Hindlimb muscle (tissue), 1 donor: ENCODE measurements around the gene SPPL2C. TPM values are rescaled to one million over a fixed set of nuclear protein-coding genes. Genes with fewer than 3 reads are reported as not detected.

Experiments
- DNase-seq: peaks from one replicate; pipeline ENCODE4 v3.0.0-alpha.2; 2013
- polyA plus RNA-seq: library from polyadenylated mRNA; unstranded; fragments of 120-200 nt; gene quantifications from one replicate; pipeline ENCODE4 v1.2.1, GENCODE V29; 2013; ENCODE audit not compliant: insufficient read length

Gene SPPL2C
- polyA plus RNA-seq, 1 donor = not detected

DNA sequence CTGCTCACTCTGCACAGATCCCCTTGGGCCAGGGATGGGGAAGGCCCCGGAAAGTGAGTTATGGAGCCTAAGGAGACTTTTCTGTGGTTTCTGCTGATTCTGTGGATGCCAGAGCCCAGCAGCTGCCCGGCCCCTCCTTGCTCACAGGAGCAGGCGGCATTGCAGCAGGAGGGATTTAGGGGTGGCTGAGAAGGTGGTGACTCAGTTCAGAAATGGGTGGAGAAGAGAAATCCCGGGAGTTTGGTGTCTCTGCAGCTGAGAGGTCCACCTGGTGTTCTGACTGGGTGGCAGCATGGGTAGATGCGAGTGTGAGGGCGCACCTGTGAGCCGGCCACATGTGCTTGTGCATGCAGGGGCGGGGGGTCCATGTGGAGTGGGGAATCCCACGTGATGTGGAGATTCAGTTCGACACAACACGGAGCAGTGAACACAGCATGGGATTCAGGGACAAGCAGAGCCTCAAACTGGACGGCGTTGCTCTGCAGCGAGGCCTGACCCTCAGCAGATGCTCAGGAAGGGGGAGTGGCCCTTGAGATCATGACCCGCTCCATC is 16.0 kb upstream of the SPPL2C start:
- no peak for DNase-seq

DNA sequence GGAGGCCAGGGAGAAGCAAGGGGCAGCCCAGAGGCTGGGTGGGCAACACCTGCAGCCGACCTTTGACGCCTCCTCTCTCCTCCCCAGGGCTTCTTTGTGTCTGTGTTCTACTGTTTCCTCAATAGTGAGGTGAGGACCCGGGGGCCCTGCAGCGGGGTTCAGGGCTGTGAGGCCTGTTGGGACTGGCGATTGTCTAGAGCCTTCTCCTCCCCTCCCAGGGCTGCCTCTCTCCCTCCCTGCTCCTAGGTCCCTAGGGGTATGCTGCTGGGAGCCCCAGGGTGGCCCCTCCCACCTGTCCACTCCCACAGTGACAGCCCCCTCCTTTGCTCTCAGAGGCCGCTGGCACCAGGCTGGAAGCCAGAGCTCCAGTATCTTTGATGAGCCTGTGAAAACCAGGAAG is 10.8 kb upstream of the SPPL2C start:
- no peak for DNase-seq

DNA sequence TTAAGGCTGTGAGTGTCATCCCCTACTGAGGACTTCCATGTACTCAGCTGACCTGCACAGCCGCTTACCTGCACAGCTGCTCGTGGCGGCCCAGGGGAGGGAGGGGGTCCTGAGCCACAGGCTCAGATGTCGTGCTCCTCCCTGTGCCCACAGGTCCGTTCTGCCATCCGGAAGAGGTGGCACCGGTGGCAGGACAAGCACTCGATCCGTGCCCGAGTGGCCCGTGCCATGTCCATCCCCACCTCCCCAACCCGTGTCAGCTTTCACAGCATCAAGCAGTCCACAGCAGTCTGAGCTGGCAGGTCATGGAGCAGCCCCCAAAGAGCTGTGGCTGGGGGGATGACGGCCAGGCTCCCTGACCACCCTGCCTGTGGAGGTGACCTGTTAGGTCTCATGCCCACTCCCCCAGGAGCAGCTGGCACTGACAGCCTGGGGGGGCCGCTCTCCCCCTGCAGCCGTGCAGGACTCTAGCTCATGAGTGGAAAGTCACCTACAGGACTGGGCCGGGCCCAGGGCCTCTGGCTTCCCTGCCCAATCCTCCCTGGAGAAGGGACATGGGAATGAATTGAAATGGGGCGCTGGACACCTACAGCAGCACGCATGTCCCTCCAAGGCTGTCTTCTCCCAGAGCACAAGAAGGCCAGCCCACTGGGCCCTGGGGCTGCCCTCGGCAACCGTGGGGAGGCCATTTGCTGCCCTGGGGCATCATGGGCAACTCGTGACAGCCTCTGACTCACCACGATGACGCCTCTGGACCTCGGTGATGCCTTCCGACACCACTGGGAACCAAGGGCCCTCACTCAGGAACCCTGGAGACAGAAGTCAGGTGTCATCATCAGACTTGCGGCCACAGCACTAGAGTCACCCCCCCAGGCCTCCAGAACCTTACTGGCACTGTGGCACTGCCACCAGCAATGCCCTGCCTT is 9.9 kb upstream of the SPPL2C start:
- no peak for DNase-seq

DNA sequence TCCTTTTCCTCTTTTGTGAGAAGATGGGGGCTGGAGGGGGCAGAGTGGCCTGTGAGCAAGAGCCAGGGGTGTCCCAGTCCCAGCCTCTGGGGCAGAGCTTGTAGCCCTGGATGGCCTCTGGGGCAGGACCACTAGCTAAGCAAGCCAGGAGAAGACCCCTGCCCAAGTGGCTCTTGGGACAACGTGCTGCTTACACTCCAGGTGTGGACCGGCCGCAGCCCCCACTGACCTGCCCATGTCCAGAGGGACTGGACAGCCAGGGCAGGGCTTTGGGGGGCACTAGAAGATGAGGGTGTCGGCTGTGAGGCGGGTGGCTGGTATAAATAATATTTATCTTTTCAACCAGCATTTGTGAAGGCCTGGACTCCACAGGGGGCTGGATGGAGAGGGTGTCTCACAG is 9.2 kb upstream of the SPPL2C start:
- no peak for DNase-seq

DNA sequence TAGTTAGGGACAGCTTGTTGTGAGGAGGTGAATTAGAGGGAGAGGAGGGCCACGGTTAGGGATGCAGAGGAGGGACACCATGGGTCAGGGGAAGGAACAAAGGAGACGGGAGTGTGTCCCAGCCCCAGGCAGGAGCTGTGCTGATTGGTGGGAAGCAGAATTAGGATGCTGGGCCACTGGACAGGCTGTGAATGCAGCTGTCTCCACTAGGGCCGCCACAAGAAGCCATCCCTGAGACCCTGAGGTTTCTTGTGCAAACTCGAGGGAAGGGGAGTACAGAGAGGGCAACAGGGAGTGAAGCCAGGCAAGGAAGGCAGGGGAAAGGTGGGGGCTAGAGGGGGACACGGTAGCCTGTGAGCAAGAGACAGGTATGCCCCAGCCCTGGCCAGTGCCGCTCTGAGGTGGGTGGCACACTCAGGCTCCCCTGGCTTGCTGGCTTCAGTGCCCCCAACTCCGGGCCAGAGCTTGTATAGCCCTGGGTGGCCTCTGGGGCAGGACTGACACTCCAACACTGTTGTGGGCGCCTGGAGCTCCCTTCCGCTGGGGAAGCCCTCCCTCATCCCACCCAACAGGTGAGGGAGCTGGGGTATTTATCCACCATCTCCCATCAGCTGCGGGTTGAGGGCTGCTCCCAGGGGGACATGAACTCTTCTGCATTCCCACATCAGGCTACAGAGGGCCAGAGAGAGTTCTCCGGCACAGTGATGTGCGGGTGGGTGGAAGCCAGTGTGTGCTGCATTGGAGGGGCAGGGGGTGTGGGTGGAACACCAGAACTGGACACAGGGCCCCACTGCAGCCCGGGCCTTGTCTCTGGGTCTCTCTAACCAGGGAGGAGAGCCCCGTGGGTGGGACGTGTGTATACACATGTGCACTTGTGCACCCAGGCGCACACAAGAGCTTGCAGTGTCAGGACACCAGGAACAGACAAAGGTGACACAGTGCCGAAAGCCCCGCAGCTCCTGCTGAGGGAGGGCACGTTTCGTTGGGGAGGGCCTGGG is 8.3 kb upstream of the SPPL2C start:
- DNase-seq = no peak

DNA sequence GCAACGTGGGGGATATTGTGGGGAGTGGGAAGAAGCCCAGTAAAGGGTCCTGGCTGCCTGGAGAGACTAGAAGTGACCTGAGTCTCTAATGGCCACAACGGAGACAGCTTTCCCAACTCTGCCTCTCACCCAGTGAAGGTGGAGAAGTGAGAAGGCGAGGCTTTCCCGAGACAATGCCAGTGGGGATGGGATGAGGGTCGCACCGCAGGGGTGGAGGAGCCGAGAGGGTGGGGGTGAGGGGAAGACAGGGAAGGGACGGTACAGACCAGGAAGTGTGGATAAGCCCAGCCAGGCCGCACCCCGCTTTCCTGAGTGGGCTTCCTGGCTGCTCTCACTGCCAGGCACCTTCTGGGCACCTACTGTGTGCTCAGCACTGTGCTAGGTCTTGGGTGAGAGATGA is 7.5 kb upstream of the SPPL2C start:
- no peak for DNase-seq

DNA sequence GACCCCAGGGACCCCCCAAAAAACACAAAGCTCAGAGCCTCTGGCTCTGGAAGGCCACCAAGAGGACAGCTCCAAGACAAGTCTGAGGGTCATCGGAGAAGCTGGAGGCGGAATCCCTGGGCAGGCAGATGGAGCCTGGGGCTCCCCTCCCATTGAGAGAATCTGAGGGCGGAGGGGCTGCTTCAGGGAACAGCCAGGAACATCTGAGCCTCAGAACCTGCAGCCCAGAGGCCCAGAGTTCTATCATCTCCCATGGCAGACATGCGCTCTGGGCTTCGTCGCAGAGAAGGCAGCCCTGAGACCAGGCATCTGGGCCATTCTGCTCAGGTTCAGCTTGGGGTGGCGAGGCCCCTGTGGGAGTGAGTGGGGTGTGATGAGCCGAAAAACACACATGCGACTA is 7.1 kb upstream of the SPPL2C start:
- DNase-seq = no peak

DNA sequence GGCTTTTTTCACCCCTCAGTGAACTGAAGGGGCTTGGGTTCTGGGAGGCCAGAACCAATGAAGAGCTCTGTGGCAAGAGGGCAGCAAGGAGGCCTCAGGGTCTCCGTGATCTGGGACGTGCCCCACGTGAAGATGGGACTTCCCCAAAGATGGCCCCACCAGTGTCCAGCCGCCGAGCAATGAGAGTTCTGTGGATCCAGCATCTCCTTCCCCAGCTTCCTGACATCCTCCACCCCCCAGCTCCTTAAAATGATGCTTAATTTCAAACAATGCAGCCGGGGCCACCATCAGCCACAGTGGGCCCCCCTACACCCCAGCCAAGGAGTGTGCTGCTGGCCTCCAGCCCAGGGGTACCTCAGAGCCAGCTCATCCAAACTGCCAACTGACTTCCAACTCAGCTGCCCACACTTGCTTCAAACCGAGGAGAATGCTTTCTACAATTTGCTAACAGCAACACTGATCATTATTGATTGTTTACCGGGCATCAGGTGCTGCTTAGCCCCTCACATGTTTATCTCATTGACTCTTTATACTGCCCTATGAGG is 5.9 kb upstream of the SPPL2C start:
- no peak for DNase-seq

DNA sequence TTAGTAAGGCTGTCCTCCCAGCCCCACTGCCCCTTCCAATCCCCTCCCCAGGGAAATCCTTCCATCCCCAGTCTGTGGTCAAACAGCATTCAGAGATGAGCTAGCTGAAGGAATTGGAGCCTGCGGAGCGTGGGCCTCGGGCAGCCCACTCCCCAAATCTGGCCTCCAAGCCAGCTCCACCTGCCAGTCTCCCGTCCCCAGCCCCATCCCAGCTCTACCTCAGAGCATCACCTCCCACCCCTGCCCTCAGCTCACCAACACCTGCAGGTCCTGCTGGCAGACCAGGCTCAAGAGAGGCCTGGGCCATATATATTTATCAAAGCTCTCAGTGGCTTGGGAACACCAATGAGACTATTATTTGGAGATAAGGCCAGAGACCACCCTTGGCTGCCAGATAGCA is 5.2 kb upstream of the SPPL2C start:
- DNase-seq = no peak

DNA sequence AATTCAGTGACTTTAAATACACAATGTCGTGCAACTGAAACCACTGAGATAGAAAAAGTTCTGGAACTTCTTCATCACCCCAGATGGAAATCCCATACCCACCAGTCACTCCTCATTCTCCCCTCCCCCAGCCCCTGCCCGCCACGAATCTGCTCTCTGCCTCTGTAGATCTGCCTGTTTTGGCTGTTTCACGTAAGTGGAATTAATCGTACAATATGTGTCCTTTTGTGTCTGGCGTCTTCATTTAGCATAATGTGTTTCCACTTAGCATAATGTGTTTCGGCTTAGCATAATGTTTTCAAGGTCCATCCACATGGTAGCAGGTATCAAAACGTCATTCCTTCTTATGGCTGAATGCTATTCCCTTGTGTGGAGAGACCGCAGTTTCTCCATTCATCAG is 3.5 kb upstream of the SPPL2C start:
- DNase-seq = no peak

DNA sequence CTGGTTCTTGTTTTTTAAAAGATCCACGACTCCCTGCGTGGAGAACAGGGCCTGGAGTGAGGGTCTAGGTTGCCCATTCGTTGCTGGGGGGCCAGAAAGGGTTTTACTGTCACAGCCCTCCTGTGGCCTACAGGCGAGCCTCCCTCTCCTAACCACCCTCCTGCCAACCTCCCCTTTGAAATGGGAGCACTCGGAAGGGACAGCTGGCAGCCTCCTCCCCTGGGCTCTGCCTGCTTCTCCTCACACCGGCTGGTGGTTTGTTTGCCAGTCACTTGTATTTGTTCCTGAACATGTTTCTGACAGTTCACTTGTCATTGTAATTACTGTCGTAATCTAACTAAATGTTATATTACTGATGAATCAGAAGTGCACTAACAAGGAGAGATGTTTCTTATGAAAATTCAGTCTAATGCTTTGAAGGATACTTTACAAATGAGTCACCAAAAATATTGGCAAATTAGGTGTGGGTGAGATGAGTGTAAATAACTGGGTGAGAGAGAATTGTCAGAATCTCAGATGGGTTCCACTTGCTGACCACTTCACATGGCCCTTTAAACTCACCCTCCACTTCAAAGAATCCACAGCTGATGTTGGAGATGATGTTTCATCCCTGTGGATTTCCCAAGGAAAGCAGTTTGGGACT is 2.7 kb upstream of the SPPL2C start:
- no peak for DNase-seq

DNA sequence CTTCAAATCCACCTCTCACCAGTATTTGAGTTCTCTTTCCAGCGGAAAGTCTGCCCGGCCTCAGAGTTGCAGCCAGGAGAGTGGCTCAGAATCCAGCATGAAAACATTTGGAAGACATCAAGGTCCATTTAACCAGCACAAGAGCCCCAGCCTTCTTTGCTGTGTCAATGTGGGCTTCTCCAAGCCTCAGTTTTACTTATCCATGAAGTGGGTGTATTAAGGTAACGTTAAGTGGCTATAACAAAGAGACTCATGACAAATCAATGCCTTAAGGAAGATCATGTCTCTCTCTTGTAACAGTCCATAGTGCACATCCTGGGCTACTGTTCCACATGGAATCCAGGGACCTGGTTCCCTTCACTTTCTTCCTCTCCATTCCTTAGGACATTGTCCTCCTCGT is 959 bp upstream of the SPPL2C start:
- DNase-seq = no peak

DNA sequence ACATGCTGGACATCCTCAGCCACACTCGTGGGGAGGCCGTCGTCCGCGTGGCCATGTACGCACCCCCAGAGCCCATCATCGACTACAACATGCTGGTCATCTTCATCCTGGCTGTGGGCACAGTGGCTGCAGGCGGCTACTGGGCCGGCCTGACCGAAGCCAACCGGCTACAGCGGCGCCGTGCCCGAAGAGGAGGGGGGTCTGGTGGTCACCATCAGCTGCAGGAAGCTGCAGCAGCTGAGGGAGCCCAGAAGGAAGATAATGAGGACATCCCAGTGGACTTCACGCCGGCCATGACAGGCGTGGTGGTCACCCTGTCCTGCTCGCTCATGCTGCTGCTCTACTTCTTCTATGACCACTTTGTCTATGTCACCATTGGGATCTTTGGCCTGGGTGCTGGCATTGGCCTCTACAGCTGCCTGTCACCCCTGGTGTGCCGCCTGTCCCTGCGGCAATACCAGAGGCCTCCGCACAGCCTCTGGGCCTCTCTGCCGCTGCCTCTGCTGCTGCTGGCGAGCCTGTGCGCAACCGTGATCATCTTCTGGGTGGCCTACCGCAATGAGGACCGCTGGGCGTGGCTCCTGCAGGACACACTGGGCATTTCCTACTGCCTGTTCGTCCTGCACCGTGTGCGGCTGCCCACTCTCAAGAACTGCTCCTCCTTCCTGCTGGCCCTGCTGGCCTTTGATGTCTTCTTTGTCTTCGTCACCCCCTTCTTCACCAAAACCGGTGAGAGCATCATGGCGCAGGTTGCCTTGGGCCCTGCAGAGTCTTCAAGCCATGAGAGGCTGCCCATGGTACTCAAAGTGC is 900 bp downstream of the SPPL2C start:
- DNase-seq = no peak

DNA sequence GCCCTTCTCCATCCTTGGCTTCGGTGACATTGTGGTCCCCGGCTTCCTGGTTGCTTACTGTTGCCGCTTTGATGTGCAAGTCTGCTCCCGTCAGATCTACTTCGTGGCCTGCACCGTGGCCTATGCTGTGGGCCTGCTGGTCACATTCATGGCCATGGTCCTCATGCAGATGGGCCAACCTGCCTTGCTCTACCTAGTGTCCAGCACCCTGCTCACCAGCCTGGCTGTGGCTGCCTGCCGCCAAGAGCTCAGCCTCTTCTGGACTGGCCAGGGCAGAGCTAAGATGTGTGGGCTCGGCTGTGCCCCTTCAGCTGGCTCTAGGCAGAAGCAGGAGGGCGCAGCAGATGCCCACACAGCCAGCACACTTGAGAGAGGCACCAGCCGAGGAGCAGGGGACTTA is 1.5 kb downstream of the SPPL2C start:
- DNase-seq = no peak

DNA sequence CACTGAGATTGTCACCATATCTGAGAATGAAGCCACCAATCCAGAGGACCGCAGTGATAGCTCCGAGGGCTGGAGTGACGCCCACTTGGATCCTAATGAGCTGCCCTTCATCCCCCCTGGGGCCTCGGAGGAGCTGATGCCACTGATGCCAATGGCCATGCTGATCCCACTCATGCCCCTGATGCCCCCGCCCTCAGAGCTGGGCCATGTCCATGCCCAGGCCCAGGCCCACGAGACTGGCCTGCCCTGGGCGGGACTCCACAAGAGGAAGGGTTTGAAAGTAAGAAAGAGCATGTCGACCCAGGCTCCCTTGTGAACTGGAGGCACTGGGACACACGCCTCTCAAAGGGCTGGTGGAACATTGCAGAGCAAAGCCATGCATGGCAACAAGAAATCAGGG is 2.0 kb downstream of the SPPL2C start:
- no peak for DNase-seq

DNA sequence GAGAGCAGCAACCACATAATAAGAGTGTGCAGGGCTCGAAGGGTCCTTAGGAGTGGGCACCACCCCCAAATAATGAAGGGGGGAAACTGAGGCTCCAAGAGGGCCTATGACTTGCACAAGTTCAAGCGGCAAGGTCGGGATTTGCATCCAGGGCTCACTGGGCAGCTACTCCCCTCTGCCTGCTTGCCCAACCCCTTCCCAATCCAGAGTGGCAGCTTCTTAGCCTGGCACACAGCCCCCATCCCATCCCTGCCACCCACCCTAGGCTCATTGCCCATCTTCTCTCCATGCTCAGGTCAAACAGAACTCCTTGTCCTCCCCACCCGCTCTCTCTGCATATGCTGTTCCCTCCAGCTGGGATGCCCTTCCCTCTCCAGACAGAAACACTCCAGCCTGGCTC is 2.4 kb downstream of the SPPL2C start:
- no peak for DNase-seq

DNA sequence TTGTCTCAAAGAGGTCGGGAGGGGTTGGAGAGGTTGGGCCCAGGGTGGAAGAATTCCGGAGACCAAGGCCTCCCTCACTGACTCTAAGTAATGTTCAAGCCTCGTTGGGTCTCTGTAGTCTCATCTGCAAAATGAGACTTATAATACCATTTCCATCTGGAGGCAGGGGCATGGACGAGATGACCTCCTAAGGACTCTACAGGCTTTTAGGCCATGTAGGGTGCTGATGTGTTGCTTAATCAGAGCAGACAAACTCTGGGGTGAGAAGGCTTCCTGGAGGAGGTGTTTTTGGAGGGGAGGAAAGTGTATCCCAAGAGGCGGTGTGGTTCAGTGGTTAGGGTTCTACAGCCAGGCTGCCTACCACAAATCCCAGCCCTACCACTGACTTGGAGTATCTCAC is 3.1 kb downstream of the SPPL2C start:
- no peak for DNase-seq

DNA sequence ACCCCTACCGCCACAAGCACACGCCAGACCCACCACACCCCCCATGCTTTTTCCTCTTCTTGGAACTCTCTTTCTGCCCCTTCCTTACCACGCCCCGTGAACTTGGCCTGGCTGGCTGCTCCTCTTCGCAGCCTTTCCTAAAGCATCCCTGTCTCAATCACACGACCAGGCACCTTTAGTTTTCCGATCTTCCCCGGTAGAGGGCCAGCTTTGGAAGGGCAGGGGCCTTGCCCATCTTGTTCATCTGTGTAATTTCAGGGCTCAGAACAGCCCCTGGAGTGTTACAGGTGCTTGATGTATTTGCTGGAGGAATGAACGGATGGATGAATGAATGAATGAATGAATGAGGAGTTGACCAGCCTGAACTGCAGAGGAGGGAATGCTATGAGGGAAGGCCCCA is 3.7 kb downstream of the SPPL2C start:
- no peak for DNase-seq

DNA sequence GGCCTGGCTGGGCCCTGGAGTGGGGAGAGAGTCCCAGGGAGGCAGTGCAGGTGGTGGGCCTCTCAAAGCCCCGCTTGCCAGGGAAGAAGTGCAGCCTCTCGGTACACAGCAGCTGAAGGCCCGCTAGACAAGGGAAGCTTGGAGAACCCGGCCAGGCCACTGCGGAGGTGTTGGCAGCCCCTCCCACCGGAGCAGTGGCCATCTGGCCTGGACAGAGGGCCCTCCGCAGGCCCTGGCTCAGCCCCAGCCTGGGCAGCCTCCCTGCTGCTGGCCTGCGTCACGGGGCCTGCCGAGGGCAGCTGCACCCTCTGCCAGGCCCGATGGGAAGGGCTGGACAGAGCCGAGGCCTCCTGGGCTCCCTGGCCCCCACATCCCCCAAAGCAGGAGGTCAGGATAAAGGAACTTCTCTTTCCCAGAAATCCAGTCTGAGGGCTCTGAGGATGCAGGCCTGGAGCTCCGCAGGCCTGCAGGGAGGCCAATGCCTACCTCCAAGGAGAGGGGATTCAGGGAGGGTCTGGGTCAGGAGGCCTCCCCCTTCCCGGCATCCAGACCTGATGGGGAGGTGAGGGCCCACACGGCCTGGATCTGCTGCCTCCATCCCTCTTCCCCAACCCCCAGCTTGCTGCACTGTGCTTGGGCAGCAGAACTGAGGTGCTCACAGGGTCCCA is 4.3 kb downstream of the SPPL2C start:
- no peak for DNase-seq

DNA sequence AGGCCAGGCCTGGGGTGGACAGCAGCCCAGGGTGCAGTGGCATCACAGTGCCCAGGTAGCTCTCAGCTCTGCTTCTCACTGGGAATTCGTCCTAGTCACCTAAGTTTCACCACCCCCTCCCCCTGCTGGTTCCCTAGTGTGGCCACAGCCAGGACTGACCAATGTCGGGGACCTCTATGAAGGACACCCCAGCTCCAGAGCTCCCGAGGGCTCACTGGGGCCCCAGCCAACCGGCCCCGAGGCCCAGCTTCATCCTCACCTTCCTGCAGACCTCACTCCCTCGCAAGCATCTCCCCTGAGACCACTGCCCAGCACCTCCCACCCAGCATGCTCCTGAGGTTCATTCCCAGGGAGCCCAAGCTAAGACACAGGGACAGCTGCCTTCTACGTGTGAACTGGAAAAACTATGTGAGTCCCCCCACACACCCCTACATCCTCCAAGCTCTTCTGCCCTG is 4.9 kb downstream of the SPPL2C start:
- no peak for DNase-seq

DNA sequence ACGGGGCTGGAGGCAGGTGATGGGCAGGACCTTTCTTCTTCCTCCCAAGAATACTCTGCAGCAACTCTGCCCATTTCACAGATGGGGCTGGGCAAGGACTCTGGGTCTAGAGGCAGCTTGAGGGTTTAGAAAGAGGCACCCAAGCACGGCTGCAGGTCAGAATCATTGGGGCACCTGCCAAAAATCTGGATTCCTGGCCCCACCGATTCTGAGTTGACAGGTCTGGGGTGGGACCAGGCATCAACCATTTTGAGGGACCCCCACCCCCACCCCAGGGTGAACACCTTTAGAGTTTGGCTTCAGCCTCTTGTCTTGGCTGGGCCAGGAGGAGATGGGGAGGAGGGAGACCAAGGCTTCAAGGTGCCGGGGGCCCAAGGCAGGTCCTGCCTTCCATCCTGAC is 5.3 kb downstream of the SPPL2C start:
- no peak for DNase-seq
